ENCODE measurements around the gene PACS2. TPM values are rescaled to one million over a fixed set of nuclear protein-coding genes. Genes with fewer than 3 reads are reported as not detected.

The PACS2 gene
- total and polyA plus RNA-seq, 2 donors (not counting 3 experiments of a cell fraction or from before 2014, with no cell fraction given): 52.7 to 86.3 TPM

GRCh38 chr14:105419195-105420091 lies 104.9 kb downstream of the PACS2 start, which contains the start of gene MTA1:
Gene MTA1, plus strand, starts transcription at chr14:105419827. Its CDS starts 209 bp downstream, at chr14:105420036.
- no TSS peak for BruUV-seq (replicated peaks)

More at GRCh38 chr14:105419195-105420091, 104.9 kb downstream of the PACS2 start, which contains the start of gene MTA1:
- Histone ChIP-seq H3K9me3 (replicated peaks; ENCODE audit: control insufficient read depth, insufficient read depth, low read length) (no peaks in the 10 kb centered on the region), H3K27ac (ENCODE audit: insufficient read depth, low read depth, low read length) (peak within 1 kb of the TSS; percentile 15), H2AFZ (ENCODE audit: low read depth, low read length) (peak within 1 kb of the TSS; percentile 35), H3K79me2 (ENCODE audit: control insufficient read depth, insufficient read depth, low read length) (peaks cover 45% of the 10 kb centered on the region), H3K9me1 (replicated peaks; ENCODE audit: control insufficient read depth, extremely low read depth, insufficient read depth, low read length) (no peaks in the 10 kb centered on the region), H3K36me3 (ENCODE audit: control insufficient read depth in 2 of 2, extremely low read depth in 1 of 2, insufficient read depth in 2 of 2, low read length in 2 of 2) (no peaks in the 10 kb centered on the region), H3K4me1 (ENCODE audit: control insufficient read depth, extremely low read depth, insufficient read depth, low read length) (peaks cover 23% of the 10 kb centered on the region), H3K27me3 (ENCODE audit: control insufficient read depth in 2 of 2, insufficient read depth in 2 of 2, low read length in 2 of 2) (no peaks in the 10 kb centered on the region), H3K4me3 (replicated peaks in 1 of 3; ENCODE audit: insufficient read depth in 1 of 3, low read depth in 1 of 3, low read length in 3 of 3) (peak within 1 kb of the TSS; percentile 50 to 96 (median 82)), H3K9ac (replicated peaks; ENCODE audit: extremely low read depth, insufficient read depth, low read length) (peak within 1 kb of the TSS; percentile 69), H3K4me2 (ENCODE audit: insufficient read depth, low read length) (peak within 1 kb of the TSS; percentile 85), H4K20me1 (replicated peaks; ENCODE audit: control insufficient read depth, extremely low read depth, insufficient read depth, low read length) (no peaks in the 10 kb centered on the region)
- FAIRE-seq (no peak), DNase-seq (ENCODE audit: low read depth, low spot score) (no peak)
- TF ChIP-seq JUN (IDR thresholded peaks at IDR 0.05; ENCODE audit: borderline replicate concordance, insufficient read depth, insufficient read length, low read depth): no peak
- TF ChIP-seq MAX (IDR thresholded peaks at IDR 0.05; ENCODE audit: insufficient read depth, insufficient read length): no peak
- TF ChIP-seq POLR2A (IDR thresholded peaks at IDR 0.05; ENCODE audit: low read depth, low read length): peak; percentile 42
- TF ChIP-seq FOS (IDR thresholded peaks at IDR 0.05; ENCODE audit: borderline replicate concordance, insufficient read depth, low read length): no peak
- dilution Hi-C loops (cut with MboI; ENCODE audit: extremely low pct_ligation_motif_present, low sequenced_read_pairs): no loop called here
- intact Hi-C loops (cut with micrococcal nuclease): loop anchor here (10.0 kb wide), 1 partner anchor 115 kb away; the partner anchor contains the start of gene BRF1
- ChIA-PET CTCF (interaction anchor here (1.0 to 1.6 kb wide), 2 partner anchors 16 to 29 kb away, joined by 3 to 5 read pairs; no protein-coding TSS in a partner anchor), POLR2A (no interaction called here)
